GM19452 (cell line): ENCODE data around the gene TOP2A.

Source experiments
- ATAC-seq: cut with Tn5 transposase; IDR thresholded peaks from one replicate; pipeline ENCODE4 v1.9.1; 2021; ENCODE audit not compliant: unreplicated experiment

TOP2A gene

DNA sequence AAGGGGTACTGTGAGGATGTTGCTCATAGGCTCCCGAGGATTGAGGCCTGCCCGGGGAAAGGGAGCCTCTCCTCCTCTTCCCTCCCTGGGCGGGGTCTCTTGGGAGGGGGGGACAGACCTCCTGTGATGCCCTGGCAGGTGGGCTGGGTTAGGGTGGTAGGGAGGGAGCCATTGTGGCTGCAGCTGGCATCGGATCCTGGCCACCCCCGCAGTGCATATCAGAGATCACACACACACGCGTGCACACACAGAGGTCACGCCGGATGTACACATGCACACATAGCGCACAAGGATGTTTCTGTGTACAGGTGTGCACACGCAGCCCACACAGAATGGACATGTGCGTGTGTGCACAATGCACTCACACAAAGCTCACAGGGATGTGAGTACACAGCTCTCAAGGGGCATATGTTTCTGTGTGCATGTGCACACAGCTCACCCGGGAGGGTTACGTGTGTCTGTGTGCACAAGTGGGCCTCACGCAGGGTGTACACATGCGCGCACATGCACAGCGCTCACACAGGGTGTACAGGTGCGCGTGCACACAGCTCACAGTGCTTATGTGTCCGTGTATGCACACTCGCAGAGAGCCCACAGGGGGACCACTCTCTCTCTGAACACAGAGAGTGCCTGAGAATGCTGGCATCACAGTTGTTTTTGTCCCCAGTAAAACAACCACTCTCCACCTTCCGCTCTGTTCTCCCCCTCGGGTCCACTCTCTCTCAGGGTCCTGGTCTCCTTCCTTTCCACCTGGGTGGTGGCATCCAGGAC lies 55.6 kb downstream of the TOP2A start:
- ATAC-seq = no peak

GRCh38 chr17:40361063-40361924 lies 56.4 kb downstream of the TOP2A start:
- no peak for ATAC-seq

DNA sequence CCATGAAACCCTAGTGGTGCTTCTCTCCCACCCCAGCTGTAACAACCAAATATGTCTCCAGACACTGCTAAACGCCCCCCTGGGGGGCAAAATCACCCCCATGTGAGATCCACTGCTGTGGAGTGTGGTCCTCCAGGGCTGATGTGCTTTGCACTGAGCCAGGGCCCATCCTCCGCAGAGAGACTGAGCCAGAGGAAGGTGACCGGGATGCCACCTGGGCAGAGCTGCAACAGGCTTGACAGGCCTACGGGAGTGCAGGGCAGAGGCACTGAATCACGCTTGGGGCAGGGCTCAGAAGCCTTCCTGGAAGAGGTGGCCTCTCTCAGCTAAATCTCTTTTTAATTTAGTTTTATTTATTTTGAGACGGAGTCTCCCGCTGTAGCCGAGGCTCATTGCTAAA lies 57.6 kb downstream of the TOP2A start:
- ATAC-seq = no peak

DNA sequence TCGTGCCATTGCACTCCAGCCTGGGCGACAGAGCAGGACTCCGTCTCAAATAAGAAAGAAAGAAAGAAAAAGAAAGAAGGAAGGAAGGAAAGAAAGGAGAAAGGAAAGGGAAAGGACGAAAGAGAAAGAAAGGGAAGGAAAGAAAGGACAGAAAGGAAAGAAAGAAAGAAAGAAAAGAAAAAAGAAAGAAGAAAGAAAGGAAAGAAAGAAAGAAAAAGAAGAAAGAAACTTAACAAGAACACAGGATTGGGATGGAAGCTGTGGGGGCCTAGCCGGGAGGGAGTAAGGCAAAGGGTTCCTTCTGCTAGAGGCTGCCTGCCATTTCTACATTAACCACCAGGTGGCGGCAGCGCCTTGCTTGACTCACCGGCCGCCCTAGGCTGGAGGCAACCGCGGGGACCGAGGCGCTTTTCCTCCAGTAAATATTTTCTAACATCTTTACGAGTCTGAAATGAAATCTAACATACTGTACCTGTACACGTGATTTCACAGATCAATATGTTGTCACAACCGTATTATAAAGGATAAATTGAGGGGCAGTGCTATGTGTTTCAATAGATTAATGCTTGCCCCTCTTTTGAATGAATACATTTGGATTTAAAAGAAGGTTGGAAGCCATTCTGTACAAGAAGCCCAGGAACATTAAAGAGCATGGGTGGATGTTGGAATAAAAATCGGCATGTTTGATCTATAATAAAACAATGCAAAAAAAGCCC lies 59.2 kb downstream of the TOP2A start:
- ATAC-seq = no peak

GRCh38 chr17:40356990-40357881 lies 60.5 kb downstream of the TOP2A start:
- ATAC-seq = no peak

GRCh38 chr17:40355804-40356758 lies 61.6 kb downstream of the TOP2A start:
- no peak for ATAC-seq

DNA sequence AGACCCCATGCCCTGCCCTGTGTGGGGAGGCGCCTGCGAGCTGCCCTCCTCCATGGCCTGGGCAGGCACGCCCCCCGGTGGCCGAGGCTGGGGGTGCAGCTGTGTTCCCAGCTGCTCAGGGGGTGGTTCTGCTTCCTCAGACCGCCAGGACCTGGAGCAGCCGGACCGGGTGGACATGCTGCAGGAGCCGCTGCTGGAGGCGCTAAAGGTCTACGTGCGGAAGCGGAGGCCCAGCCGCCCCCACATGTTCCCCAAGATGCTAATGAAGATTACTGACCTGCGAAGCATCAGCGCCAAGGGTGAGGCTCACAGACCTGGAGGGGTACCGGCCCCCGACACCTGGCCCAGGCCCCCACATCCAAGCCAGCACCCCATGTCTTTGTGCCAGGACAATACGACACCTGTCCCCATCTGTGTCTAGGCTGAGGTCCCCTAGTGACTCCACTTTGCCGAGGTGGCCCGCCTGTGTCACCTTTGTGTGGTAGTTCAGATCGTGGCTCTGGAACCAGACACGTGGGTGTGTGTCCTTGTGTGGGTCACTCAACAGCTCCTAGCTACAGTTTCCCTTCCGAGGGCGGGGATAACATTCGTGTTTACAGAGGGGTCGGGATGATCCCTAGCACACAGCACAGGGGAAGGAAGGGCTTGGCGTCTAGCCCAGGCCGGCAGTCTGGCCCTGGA lies 62.4 kb downstream of the TOP2A start:
- no peak for ATAC-seq

GRCh38 chr17:40354221-40355122 lies 63.2 kb downstream of the TOP2A start:
- ATAC-seq = no peak

DNA sequence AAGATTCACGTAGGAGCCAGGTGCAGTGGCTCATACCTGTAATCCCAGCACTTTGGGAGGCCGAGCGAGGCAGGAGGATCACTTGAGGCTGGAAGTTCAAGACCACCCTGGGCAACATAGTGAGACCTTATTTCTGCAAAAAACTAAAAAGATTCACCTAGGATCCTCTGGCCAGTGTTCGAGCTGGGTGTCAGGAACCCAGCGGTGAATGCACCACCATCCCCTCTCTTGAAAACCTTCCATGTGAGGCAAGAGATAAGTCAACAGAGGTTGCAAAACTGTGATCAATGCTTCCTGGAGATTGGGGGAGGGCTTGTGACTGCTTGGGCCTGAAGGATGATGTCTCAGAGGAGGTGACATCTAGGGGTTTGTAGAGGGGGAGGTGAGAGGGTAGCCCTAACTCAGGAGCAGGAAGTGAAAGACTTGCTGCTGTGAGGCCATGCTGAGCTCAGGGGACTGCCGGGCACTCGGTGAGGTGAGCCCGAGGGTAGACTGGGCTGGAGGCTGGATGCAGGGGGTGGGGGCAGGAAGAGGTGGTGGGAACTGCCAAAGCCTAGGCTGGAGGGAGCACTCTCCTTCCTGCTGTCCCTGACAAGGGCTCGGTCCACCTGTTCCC lies 64.8 kb downstream of the TOP2A start:
- no peak for ATAC-seq

GRCh38 chr17:40352237-40352778 lies 65.4 kb downstream of the TOP2A start:
- no peak for ATAC-seq

- no peak for ATAC-seq
These were observed 66.1 kb downstream of the TOP2A start for GRCh38 chr17:40351359-40352236.

DNA sequence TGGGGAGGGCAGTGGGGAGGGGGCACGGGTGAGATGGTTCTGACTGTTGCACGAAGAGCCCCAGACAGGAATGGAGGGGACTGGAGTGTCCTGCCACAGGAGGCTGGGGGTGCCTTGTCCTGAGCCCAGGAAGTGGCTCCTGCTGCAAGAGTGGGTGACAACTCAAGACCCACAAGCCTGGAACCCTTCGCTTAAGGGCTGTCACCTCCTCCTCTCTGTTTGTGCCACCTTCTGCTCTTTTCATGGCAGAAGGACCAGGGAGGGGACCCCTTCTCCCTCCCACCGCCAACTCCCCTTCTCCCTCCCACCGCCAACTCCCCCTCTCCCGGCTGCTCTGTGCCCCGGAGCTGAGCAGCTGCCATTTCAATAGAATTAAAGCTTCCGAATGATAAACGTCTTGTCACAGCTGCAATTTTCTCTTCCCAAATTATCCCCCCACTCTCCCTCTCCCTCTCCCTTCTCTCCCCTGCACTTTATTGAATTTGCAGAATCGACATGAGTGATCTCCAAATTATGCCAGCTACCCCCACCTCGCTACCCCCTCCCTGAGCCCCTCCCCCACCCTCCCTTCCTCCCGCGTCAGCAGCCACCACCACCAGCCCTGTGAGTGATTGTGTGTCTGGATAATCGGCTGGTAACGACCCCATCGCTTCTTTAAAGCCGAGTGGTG lies 66.9 kb downstream of the TOP2A start:
- no peak for ATAC-seq

- no peak for ATAC-seq
These were observed 67.6 kb downstream of the TOP2A start for GRCh38 chr17:40349895-40350688.

DNA sequence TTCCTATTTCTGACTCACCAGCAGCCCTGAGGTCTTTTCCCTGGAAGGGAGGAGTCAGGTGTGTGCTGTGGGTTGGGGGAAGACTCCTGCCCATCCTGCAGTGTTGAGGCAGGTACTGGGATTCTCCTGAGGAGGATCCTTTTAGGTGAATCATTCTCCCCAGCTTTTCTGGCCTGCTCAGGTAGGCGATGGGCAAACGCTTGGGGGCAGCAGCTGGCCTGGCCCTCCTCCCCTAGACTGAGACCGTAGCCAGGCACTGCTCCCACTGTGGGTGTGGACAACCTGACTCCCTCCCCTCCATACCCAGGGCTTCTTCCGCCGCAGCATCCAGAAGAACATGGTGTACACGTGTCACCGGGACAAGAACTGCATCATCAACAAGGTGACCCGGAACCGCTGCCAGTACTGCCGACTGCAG lies 68.2 kb downstream of the TOP2A start:
- ATAC-seq = no peak
